ENCODE data around the gene GEMIN5. TPM values are rescaled to one million over a fixed set of nuclear protein-coding genes. Genes with fewer than 3 reads are reported as not detected.
"Not testable (repeated sequence)": the region's sequence is repeated elsewhere in the genome, so short reads cannot be mapped to it uniquely, and the experiment has no call there.

Gene GEMIN5
- 8.4 TPM for polyA plus RNA-seq

DNA sequence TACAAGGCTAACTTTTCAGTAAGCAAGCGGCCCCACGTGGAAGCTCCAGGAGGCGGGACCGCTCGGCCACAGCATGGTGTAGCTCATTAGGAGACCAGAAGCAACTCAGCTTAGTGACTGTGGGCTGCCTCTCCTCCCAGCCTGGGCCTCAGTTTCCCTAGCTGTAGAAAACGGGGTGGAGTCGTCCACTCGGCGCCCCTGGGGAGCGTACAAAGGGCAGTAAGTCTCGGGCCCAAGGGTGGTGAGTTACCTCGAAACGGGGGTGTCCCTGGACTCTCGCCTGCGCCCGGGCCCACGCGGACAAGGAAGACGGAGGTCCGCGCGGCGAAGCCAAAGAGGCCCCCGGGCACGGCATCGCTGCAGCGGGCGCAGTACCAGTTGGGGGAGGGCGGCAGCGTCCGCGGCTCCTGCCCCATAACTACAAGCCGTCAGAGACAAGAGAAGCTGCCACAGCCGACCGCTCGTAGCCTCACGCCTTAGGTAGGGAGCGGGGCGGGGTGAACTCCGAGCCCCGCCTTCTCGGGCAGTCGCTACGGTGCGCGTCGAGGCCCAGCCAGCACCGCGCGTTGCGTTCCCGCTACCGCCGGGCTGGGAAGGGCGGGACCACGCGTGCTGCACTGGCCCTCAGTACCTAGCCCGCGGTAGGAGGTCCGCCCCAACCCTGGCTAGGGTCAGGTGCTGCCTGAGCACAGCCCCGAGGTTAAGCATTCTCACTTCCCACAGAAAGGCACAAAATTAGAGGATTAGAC lies at the start of gene GEMIN5:
GEMIN5 (minus strand) TSS at position 494 of the 749 bp plus-strand sequence; CDS start at position 416, 78 bp downstream.
- Mint-ChIP-seq H3K9me3 (no peaks in the 10 kb centered on the region), H3K4me3 (peak within 1 kb of the TSS; percentile 92 to 97 (median 94)), H3K27ac (peak within 1 kb of the TSS; percentile 48 to 98 (median 80)), H3K4me1 (peaks cover 27 to 42% (median 38%) of the 10 kb centered on the region in 3 donors), H3K36me3 (peaks cover 6% of the 10 kb centered on the region), H3K27me3 (peaks cover 2% of the 10 kb centered on the region)

DNA sequence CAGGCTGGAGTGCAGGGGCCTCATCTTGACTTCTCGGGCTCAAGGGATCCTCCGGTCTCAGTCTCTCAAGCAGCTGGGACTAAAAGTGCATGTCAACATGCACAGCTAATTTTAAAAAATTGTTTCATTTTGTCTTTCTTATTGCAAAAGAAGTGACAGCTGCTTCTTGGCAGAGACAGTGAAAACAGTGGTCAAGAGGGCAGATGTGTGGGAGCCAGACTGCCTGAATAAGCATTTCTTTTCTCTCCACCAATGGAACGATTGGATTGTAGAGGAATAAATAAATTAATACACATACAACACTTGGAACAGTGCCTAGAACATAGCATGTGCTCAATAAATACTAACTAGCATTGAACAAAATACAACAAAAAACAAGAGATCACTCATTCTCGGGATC lies 48.1 kb upstream of the GEMIN5 start:
- Mint-ChIP-seq H3K27me3 (peaks cover 6% of the 10 kb centered on the region), H3K4me3 (no peak overlapping the region), H3K27ac (no peak overlapping the region), H3K9me3 (peaks cover 0 to 3% (median 2%) of the 10 kb centered on the region in 3 donors), H3K4me1 (peaks cover 0 to 3% (median 0%) of the 10 kb centered on the region in 3 donors), H3K36me3 (no peaks in the 10 kb centered on the region)

DNA sequence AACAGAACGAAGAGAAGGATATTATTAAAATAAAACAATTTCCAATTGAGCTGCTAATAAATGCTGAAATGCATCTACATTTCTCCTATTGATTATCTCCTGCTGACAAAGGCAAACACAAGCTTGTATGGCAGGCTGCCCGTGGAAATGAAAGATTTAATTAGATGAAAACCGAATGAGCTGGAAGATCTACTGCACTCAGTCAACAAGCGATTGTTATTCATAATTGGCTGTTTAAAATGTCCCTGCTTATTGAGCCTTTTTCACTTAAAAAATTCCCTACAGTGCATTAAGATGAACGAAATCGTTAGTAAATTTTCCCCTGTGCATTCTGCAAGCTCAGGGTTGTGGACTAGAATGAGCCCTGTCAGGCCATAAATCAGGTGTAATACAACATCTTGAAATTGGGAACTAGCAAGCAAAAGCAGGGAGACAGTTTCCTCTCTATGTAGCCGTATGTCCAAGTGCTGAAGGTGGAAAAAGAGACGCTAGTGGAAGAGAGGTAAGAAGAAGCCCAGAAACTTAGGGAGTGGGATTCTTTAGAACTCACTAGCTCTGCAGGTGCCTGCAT lies 47.0 kb upstream of the GEMIN5 start:
- H3K27me3 Mint-ChIP-seq, result peaks cover 6% of the 10 kb centered on the region
- H3K9me3 Mint-ChIP-seq, result peaks cover 0 to 3% (median 0%) of the 10 kb centered on the region in 3 donors
- H3K36me3 Mint-ChIP-seq, result no peaks in the 10 kb centered on the region
- no peak overlapping the region for H3K27ac Mint-ChIP-seq
- peaks cover 0 to 3% (median 0%) of the 10 kb centered on the region in 3 donors for H3K4me1 Mint-ChIP-seq
- H3K4me3 Mint-ChIP-seq, result no peak overlapping the region

GRCh38 chr5:154978294-154978693 lies 40.3 kb upstream of the GEMIN5 start:
- not testable (repeated sequence) for H3K36me3 Mint-ChIP-seq, H3K27ac Mint-ChIP-seq, H3K9me3 Mint-ChIP-seq, H3K4me1 Mint-ChIP-seq, H3K27me3 Mint-ChIP-seq, H3K4me3 Mint-ChIP-seq

DNA sequence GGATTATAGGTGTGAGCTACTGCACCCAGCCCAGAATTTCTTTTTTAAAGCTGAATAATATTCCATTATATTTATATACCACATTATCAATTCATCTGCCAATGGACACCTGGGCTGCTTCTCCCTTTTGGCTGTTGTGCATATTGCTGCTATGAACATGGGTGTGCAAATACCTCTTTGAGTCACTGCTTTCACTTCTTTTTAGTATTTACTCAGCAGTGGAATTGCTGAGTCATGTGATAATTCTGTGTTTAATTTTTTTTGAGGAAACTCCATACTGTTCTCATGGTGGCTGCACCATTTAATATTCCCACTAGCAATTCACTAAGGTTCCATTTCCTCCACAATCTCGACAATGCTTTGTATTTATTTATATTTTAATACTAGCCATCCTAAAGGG lies 39.4 kb upstream of the GEMIN5 start:
- Mint-ChIP-seq H3K27ac (no peak overlapping the region), H3K36me3 (peaks cover 2% of the 10 kb centered on the region), H3K9me3 (no peaks in the 10 kb centered on the region), H3K4me3 (no peak overlapping the region), H3K27me3 (no peaks in the 10 kb centered on the region), H3K4me1 (peaks cover 0 to 2% (median 0%) of the 10 kb centered on the region in 3 donors)

DNA sequence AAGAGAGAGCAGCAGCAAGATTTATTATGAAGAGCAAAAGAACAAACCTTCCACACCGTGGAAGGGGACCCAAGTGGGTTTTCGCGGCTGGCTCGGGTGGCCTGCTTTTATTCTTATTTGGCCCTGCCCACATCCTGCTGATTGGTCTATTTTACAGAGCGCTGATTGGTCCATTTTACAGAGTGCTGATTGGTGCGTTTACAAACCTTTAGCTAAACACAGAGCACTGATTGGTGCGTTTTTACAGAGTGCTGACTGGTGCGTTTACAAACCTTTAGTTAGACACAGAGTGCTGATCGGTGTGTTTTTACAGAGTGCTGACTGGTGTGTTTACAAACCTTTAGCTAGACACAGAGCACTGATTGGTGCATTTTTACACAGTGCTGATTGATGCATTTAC lies 38.1 kb upstream of the GEMIN5 start:
- H3K4me3 Mint-ChIP-seq, H3K36me3 Mint-ChIP-seq, H3K27ac Mint-ChIP-seq, H3K4me1 Mint-ChIP-seq, H3K9me3 Mint-ChIP-seq, H3K27me3 Mint-ChIP-seq: not testable (repeated sequence)

DNA sequence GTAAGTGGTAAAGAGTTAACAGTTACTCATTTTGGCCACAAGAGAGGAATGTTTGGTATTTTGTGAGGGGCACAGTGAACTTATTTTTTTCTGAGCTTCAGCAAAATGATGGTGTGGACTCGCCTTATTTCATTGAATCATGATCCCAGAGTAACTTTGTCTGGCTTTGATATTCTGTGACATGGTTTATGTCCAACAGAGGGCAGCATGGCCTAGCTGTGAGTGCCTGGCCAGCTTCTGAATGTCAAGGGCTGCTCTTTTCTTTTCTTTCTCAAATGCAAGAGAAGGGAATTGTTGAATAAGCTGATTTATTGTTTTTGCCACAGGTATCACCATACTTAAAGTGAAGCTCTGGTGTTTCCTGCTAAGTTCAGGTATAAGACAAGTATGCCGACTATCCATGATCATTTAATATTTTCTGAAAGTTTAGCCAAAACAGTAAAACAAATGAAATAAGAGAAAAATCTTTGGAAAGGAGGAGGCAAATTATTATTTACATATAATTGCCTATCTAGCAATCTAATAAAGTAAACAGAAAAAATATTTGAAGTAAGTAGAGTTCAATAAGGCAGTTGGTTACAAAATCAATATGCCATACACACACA lies 34.6 kb upstream of the GEMIN5 start:
- no peaks in the 10 kb centered on the region for H3K27me3 Mint-ChIP-seq
- H3K4me1 Mint-ChIP-seq, result no peaks in the 10 kb centered on the region
- H3K36me3 Mint-ChIP-seq, result peaks cover 3% of the 10 kb centered on the region
- peak overlapping the region in 1 of 4 donors; percentile 6 for H3K4me3 Mint-ChIP-seq
- no peaks in the 10 kb centered on the region for H3K9me3 Mint-ChIP-seq
- no peak overlapping the region for H3K27ac Mint-ChIP-seq

GRCh38 chr5:154971501-154971900 lies 33.5 kb upstream of the GEMIN5 start:
- H3K4me3 Mint-ChIP-seq, result no peak overlapping the region
- no peaks in the 10 kb centered on the region for H3K27me3 Mint-ChIP-seq
- no peaks in the 10 kb centered on the region for H3K4me1 Mint-ChIP-seq
- H3K9me3 Mint-ChIP-seq, result no peaks in the 10 kb centered on the region
- H3K36me3 Mint-ChIP-seq, result peaks cover 5% of the 10 kb centered on the region
- no peak overlapping the region for H3K27ac Mint-ChIP-seq

DNA sequence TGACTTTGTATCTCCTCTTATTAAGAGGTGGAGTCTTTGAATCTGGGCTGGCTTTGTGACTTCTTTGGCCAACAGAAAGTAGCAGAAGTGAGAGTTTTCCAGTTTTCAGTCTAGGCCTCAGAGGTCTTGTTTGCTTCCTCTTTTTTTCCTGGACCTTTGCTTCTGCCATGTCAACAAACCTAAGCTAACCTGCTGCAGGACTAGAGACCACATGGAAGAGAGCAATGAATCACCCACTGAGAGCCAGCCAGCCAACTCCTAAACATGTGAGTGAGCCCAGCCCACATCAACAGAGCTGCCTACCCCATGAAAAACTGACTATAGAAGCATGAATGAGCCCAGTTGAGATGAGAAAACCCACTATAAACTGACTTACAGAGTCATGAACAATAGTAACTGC lies 32.7 kb upstream of the GEMIN5 start:
- H3K4me3 Mint-ChIP-seq, result no peak overlapping the region
- no peaks in the 10 kb centered on the region for H3K4me1 Mint-ChIP-seq
- H3K9me3 Mint-ChIP-seq, result no peaks in the 10 kb centered on the region
- no peaks in the 10 kb centered on the region for H3K27me3 Mint-ChIP-seq
- H3K36me3 Mint-ChIP-seq, result peaks cover 6% of the 10 kb centered on the region
- no peak overlapping the region for H3K27ac Mint-ChIP-seq

GRCh38 chr5:154968953-154969352 lies 30.9 kb upstream of the GEMIN5 start:
- Mint-ChIP-seq H3K4me1 (no peaks in the 10 kb centered on the region), H3K27ac (no peak overlapping the region), H3K27me3 (no peaks in the 10 kb centered on the region), H3K9me3 (no peaks in the 10 kb centered on the region), H3K4me3 (no peak overlapping the region), H3K36me3 (peaks cover 9% of the 10 kb centered on the region)

GRCh38 chr5:154967421-154968024 lies 29.5 kb upstream of the GEMIN5 start:
- Mint-ChIP-seq H3K4me1 (no peaks in the 10 kb centered on the region), H3K9me3 (no peaks in the 10 kb centered on the region), H3K27ac (no peak overlapping the region), H3K27me3 (no peaks in the 10 kb centered on the region), H3K36me3 (peaks cover 10% of the 10 kb centered on the region), H3K4me3 (no peak overlapping the region)

DNA sequence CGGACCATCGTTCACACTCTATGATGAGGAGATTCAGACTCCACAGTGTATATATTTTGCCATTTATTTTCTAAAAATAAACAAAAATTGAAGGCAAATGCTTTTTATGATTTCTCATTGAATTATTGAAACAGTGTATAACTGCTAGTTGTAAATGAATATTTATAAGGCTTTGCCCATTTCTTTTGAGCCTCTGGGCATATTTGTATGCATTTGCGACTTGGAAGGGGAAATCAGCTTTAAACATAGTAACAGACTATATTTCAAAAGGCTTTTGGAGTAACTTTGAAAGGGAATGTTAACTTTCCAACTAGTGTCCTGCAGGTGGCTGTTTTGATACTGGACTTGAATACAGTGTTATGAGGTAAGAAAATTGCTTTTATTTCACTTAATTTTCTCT lies 28.9 kb upstream of the GEMIN5 start:
- H3K36me3 Mint-ChIP-seq, result peaks cover 11% of the 10 kb centered on the region

GRCh38 chr5:154966081-154966841 lies 28.2 kb upstream of the GEMIN5 start:
- Mint-ChIP-seq H3K4me3 (no peak overlapping the region), H3K9me3 (no peaks in the 10 kb centered on the region), H3K4me1 (no peaks in the 10 kb centered on the region), H3K36me3 (peaks cover 11% of the 10 kb centered on the region), H3K27ac (no peak overlapping the region), H3K27me3 (no peaks in the 10 kb centered on the region)

More for the DNA sequence above, 28.9 kb upstream of the GEMIN5 start:
- Mint-ChIP-seq H3K4me3 (no peak overlapping the region), H3K27ac (no peak overlapping the region), H3K4me1 (no peaks in the 10 kb centered on the region), H3K9me3 (no peaks in the 10 kb centered on the region), H3K27me3 (no peaks in the 10 kb centered on the region)

DNA sequence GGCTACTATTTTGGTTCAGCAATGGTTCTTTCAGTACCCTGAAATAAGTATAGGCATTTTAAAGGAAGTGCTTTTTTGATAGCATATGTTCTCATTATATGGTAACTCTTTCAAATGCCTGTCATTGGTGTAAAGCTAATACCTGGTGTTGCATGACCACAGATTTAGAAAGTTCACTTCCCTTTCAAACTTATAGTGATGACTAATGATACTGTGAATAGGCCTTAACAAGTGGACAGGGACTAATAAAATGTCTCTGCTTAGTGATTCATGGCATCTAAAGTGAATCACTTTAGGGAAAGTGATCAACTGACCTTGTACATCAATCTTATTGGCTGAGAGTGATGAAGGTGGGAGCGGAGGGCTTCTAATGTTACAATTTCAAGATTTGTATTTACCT lies 24.5 kb upstream of the GEMIN5 start:
- Mint-ChIP-seq H3K27me3 (no peaks in the 10 kb centered on the region), H3K4me1 (no peaks in the 10 kb centered on the region), H3K27ac (no peak overlapping the region), H3K9me3 (no peaks in the 10 kb centered on the region), H3K4me3 (no peak overlapping the region), H3K36me3 (peaks cover 12% of the 10 kb centered on the region)

DNA sequence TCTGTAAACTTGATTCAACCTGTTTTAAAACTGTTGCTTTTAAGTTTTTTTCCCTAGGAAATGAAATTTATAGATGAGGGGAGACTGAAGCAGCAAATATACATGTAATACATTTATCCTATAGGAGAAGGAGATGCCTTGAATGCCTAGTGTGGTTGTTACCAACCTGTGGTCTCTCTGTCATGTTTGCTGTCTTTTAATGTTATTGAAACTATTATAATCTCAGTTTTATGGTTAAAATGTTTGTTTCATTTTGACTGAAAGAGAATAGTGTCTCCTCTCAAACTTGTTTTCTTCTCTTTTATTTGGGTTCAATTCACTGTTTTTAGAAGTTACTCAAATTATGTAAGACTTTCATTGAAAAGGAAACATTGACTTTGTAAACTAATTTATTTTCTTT lies 18.7 kb upstream of the GEMIN5 start:
- Mint-ChIP-seq H3K4me1 (peaks cover 0 to 2% (median 0%) of the 10 kb centered on the region in 3 donors), H3K27me3 (no peaks in the 10 kb centered on the region), H3K4me3 (no peak overlapping the region), H3K36me3 (peaks cover 8% of the 10 kb centered on the region), H3K27ac (no peak overlapping the region), H3K9me3 (no peaks in the 10 kb centered on the region)

All from IgD-negative memory B cell (primary cell).